K562 (cell line): ENCODE measurements around the gene ARID4B. TPM values are rescaled to one million over a fixed set of nuclear protein-coding genes. Genes with fewer than 3 reads are reported as not detected.
A peak's percentile ranks its signal among the peaks of the same experiment; 100 is the strongest.

Experiments
- ATAC-seq: fragments of 200-7000 bp; cut with Tn5 transposase; 3 replicates; pipeline ENCODE4 v1.9.1; 2020; ENCODE audit warnings: moderate library complexity
- BruUV-seq: library from RNA; stranded (reverse); fragments of 400-500 nt; replicated peaks from 2 replicates; lab custom pipeline; 2021; lab: Mats Ljungman, UMichigan
- CTCF ChIA-PET: fragments of 300-600 bp; formaldehyde crosslinking; extraction: SDS; loops from one replicate; lab custom pipeline; 2021; ENCODE audit warnings: low intra/inter-chr PET ratio; lab: Yijun Ruan, JAX
- POLR2A ChIA-PET: fragments of 300-600, 350-650 bp; sonication (Branson Sonifier 250); formaldehyde crosslinking; extraction: SDS; loops from one replicate; lab custom pipeline; 2021; ENCODE audit warnings: antibody characterized with exemption, inconsistent platforms; lab: Yijun Ruan, JAX
- DNase-seq, 4 experiments: peaks; one replicate each; pipeline versions ENCODE4 v3.0.0 to v3.0.0-alpha.2; 2011 to 2018; ENCODE audit warnings: low spot score in 3 of 4, mixed read lengths in 3 of 4; ENCODE audit errors: extremely low read depth in 1 of 4
- FAIRE-seq: peaks from 2 replicates; lab custom pipeline; 2011; peaks lifted over from hg19 to GRCh38; lab: Jason Lieb, UNC
- H2AFZ ChIP-seq: 2 replicates; pipeline ENCODE4 v1.6.0; 2011; ENCODE audit warnings: low read depth, low read length, control low read depth, inconsistent platforms
- H3K27ac ChIP-seq: fragments of 200-600 bp; 3 replicates; pipeline ENCODE4 v1.8.0; 2011; ENCODE audit warnings: low read depth, mild to moderate bottlenecking, control low read depth, inconsistent platforms, low read length, moderate library complexity, mixed read lengths; ENCODE audit errors: extremely low read depth
- H3K27me3 ChIP-seq, 2 experiments: fragments of 300-600 bp in 1 of 2; 2 replicates in 1 of 2; 3 replicates in 1 of 2; pipeline versions ENCODE4 v1.6.0 to v1.8.0; 2011; ENCODE audit warnings: inconsistent platforms in 2 of 2, low read length in 2 of 2, mild to moderate bottlenecking in 1 of 2, mixed read lengths in 1 of 2, moderate library complexity in 1 of 2; ENCODE audit not compliant: control insufficient read depth in 2 of 2, insufficient read depth in 2 of 2
- H3K36me3 ChIP-seq: fragments of 300-600 bp; 3 replicates; pipeline ENCODE4 v1.8.0; 2011; ENCODE audit warnings: mild to moderate bottlenecking, low read length, inconsistent platforms; ENCODE audit not compliant: control insufficient read depth, insufficient read depth
- H3K4me1 ChIP-seq, 2 experiments: fragments of 200-600 bp in 1 of 2; replicated peaks in 1 of 2; 2 replicates in 1 of 2; 3 replicates in 1 of 2; pipeline versions ENCODE4 v1.5.1 to v1.8.0; 2011; ENCODE audit warnings: inconsistent platforms in 2 of 2, low read length in 2 of 2, mild to moderate bottlenecking in 1 of 2, mixed read lengths in 1 of 2, moderate library complexity in 1 of 2; ENCODE audit not compliant: control insufficient read depth in 2 of 2, insufficient read depth in 2 of 2
- H3K4me2 ChIP-seq: 2 replicates; pipeline ENCODE4 v1.6.1; 2011; ENCODE audit warnings: low read length, control low read depth, inconsistent platforms, mixed read lengths; ENCODE audit not compliant: insufficient read depth
- H3K4me3 ChIP-seq: fragments of 200-600 bp; sonication (generic), shearing (Covaris generic); 2 replicates; pipeline ENCODE4 v1.5.1; 2016; ENCODE audit warnings: control low read depth, inconsistent platforms
- H3K79me2 ChIP-seq: fragments of 200-600 bp; 3 replicates; pipeline ENCODE4 v1.8.0; 2011; ENCODE audit warnings: low read length, inconsistent platforms; ENCODE audit not compliant: control insufficient read depth, insufficient read depth
- H3K9ac ChIP-seq, 2 experiments: 2 replicates each; pipeline versions ENCODE4 v1.6.0 to v1.6.1; 2011; ENCODE audit warnings: low read depth in 2 of 2, low read length in 2 of 2, control low read depth in 1 of 2, inconsistent platforms in 1 of 2, mild to moderate bottlenecking in 1 of 2, mixed read lengths in 1 of 2; ENCODE audit not compliant: insufficient read depth in 1 of 2
- H3K9me1 ChIP-seq: one replicate; pipeline ENCODE4 v1.6.0; 2011; ENCODE audit warnings: inconsistent platforms, mild to moderate bottlenecking, low read length, moderate library complexity; ENCODE audit not compliant: control insufficient read depth, insufficient read depth
- H3K9me3 ChIP-seq: replicated peaks from 2 replicates; pipeline ENCODE4 v1.5.1; 2011; ENCODE audit warnings: low read depth, low read length, inconsistent platforms; ENCODE audit not compliant: control insufficient read depth, insufficient read depth
- H4K20me1 ChIP-seq: replicated peaks from 2 replicates; pipeline ENCODE4 v1.6.1; 2011; ENCODE audit warnings: low read length, inconsistent platforms, mixed read lengths; ENCODE audit not compliant: control insufficient read depth, insufficient read depth
- ELF1 ChIP-seq: fragments of 200-800 bp; sonication (Bioruptor generic); IDR thresholded peaks from 2 replicates; pipeline ENCODE4 v1.6.1; 2016; ENCODE audit warnings: missing genetic modification characterization, missing compliant biosample characterization
- ELF4 ChIP-seq: fragments of 450-650 bp; formaldehyde crosslinking; IDR thresholded peaks from 2 replicates; pipeline ENCODE4 v1.4.0; 2022; ENCODE audit warnings: missing genetic modification characterization
- ETV5 ChIP-seq: sonication (generic); formaldehyde crosslinking; IDR thresholded peaks from 2 replicates; pipeline ENCODE4 v1.4.0; 2020; ENCODE audit warnings: low read depth, mild to moderate bottlenecking, missing genetic modification reagents
- HNRNPH1 ChIP-seq: fragments of 200-400 bp; formaldehyde crosslinking; optimal IDR thresholded peaks from 2 replicates; pipeline ENCODE3; 2017; ENCODE audit warnings: low read depth, mild to moderate bottlenecking, low read length, moderate library complexity
- NFYB ChIP-seq: IDR thresholded peaks from 2 replicates; pipeline ENCODE4 v1.6.1; 2011; ENCODE audit warnings: mild to moderate bottlenecking, moderate library complexity; ENCODE audit not compliant: insufficient read length; ENCODE audit errors: extremely low read depth
- TAF7 ChIP-seq: fragments of 450-650 bp; IDR thresholded peaks from 2 replicates; pipeline ENCODE4 v1.6.1; 2016; ENCODE audit warnings: missing genetic modification characterization, missing compliant biosample characterization
- TOE1 ChIP-seq, 2 experiments: fragments of 450-650 bp in 1 of 2; sonication (generic) in 1 of 2; formaldehyde crosslinking in 1 of 2; IDR thresholded peaks; 2 replicates each; pipeline versions ENCODE4 v1.7.1 to v1.8.0; 2016 to 2022; ENCODE audit warnings: borderline replicate concordance in 2 of 2, mild to moderate bottlenecking in 2 of 2, antibody characterized with exemption in 1 of 2, inconsistent platforms in 1 of 2, low read depth in 1 of 2, missing genetic modification reagents in 1 of 2, moderate library complexity in 1 of 2
- U2AF1 ChIP-seq: fragments of 200-400 bp; formaldehyde crosslinking; optimal IDR thresholded peaks from 2 replicates; pipeline ENCODE3; 2017; ENCODE audit warnings: mild to moderate bottlenecking, low read depth, low read length, moderate library complexity
- ZNF280A ChIP-seq: fragments of 450-650 bp; IDR thresholded peaks from 2 replicates; pipeline ENCODE4 v1.6.1; 2018; ENCODE audit warnings: mild to moderate bottlenecking, low read depth; ENCODE audit not compliant: partially characterized antibody
- WGBS: fragments of 100-300 bp; shearing (Covaris generic); methylation state at CpG from one replicate; pipeline ENCODE4 v1.1.6; 2016; ENCODE audit warnings: low coverage, mixed read lengths; ENCODE audit not compliant: insufficient coverage; ENCODE audit errors: missing lambda C conversion rate; 5-methylcytosine and 5-hydroxymethylcytosine counted together
- in situ Hi-C: fragments of 300-500 bp; cut with MboI; formaldehyde crosslinking; loops from 4 replicates; pipeline ENCODE4 v1.15.0; 2018; ENCODE audit warnings: inconsistent platforms, mixed read lengths
- intact Hi-C: fragments of 100-400 bp; cut with micrococcal nuclease; formaldehyde crosslinking; loops from 2 replicates; pipeline ENCODE4 v1.14.2; 2022
- polyA plus RNA-seq, 8 experiments: library from polyadenylated mRNA; depleted of rRNA in 4 of 8; stranded (reverse) in 5 of 8; unstranded in 3 of 8; fragments of >200 nt; fragmentation: Nextera tagmentation in 2 of 8; fragmentation: Illumina TruSeq in 1 of 8; extraction: Ambion mirVana in 2 of 8; extraction: Trizol in 1 of 8; gene quantifications; 2 replicates each; pipeline versions ENCODE4 v1.2.1 to v1.2.3, GENCODE V29; 2011 to 2014; ENCODE audit warnings: inconsistent platforms in 1 of 8, missing spikeins in 1 of 8
- total RNA-seq, 7 experiments: library from RNA; depleted of rRNA in 6 of 7; stranded (reverse); fragments of >200 nt in 6 of 7; fragmentation: Illumina TruSeq in 2 of 7; extraction: Trizol in 2 of 7; gene quantifications; 2 replicates each; pipeline versions ENCODE4 v1.2.1 to v1.2.3, GENCODE V29; 2011 to 2021; ENCODE audit warnings: low replicate concordance in 1 of 7

ARID4B gene
- total and polyA plus RNA-seq, 9 of the 15 experiments (the other 6 are each of a cell fraction or from before 2014, with no cell fraction given): 8.4 to 38.9 (median 18.5) TPM

GRCh38 chr1:235292790-235293189, 35.2 kb downstream of the ARID4B start:
- Histone ChIP-seq H3K9me1 (peaks cover 3% of the 10 kb centered on the region), H3K4me1 (peaks cover 18 to 38% of the 10 kb centered on the region in 2 experiments), H3K9ac (no peak overlapping the region), H4K20me1 (peaks cover 24% of the 10 kb centered on the region; the same call in 1 of the 2 replicates), H2AFZ (no peak overlapping the region), H3K27me3 (no peaks in the 10 kb centered on the region), H3K4me2 (no peak overlapping the region; the same call in 1 of the 2 replicates), H3K79me2 (peaks cover 98% of the 10 kb centered on the region), H3K27ac (peak overlapping the region; percentile 4; the same call in 1 of the 3 replicates), H3K4me3 (no peak overlapping the region), H3K36me3 (no peaks in the 10 kb centered on the region)
- 45% methylated on average over 4 of the region's 4 CpGs for WGBS
- ChIA-PET POLR2A (interaction anchor here (0.6 to 1.0 kb wide), 4 partner anchors 8 to 58 kb away, joined by 3 read pairs; no protein-coding TSS in a partner anchor), CTCF (no interaction called here)
- FAIRE-seq (no peak), ATAC-seq (peak; percentile 29), DNase-seq (no peak)
- in situ Hi-C loops: no loop called here
- BruUV-seq: no TSS peak
- intact Hi-C loops: no loop called here
- TF ChIP-seq HNRNPH1 (no peak), NFYB (no peak), ETV5 (CRISPR knock-in tag) (no peak), ZNF280A (no peak), ELF1 (no peak), U2AF1 (no peak), ELF4 (no peak), TOE1 (IDR thresholded peaks at IDR 0.05; ENCODE audit: borderline replicate concordance) (no peak), TOE1 (CRISPR knock-in tag; IDR thresholded peaks at IDR 0.05; ENCODE audit: borderline replicate concordance, low read depth) (no peak), TAF7 (tag) (no peak)
- TF ChIP-seq, all 486 proteins: peak for 0
- no peaks in the 10 kb centered on the region for H3K9me3 ChIP-seq
